Measurements from ENCODE around the gene CYTH1. TPM values are rescaled to one million over a fixed set of nuclear protein-coding genes. Genes with fewer than 3 reads are reported as not detected.

CYTH1 gene
- total RNA-seq, 1 experiment from 2014 or later: 46.7 TPM

GRCh38 chr17:78718575-78719208 is 63.4 kb downstream of the CYTH1 start:
- no peaks in the 10 kb centered on the region for H3K9me3 ChIP-seq (ENCODE audit: control insufficient read depth, insufficient read depth, low read depth, low read length)
- CTCF ChIA-PET: interaction anchor here (0.6 kb wide), 1 partner anchor 253 kb away, joined by 3 read pairs; no protein-coding TSS in a partner anchor
- in situ Hi-C loops (cut with HindIII; ENCODE audit: low pct_unique_long_range_greater_than_20kb, low sequenced_read_pairs) (no loop called here), intact Hi-C loops (cut with micrococcal nuclease; ENCODE audit: unreplicated experiment) (no loop called here)
- no peaks in the 10 kb centered on the region for H3K27me3 ChIP-seq (ENCODE audit: control insufficient read depth, insufficient read depth, low read length)
- POLR2A ChIA-PET: no interaction called here
- TF ChIP-seq, protein P1, sequence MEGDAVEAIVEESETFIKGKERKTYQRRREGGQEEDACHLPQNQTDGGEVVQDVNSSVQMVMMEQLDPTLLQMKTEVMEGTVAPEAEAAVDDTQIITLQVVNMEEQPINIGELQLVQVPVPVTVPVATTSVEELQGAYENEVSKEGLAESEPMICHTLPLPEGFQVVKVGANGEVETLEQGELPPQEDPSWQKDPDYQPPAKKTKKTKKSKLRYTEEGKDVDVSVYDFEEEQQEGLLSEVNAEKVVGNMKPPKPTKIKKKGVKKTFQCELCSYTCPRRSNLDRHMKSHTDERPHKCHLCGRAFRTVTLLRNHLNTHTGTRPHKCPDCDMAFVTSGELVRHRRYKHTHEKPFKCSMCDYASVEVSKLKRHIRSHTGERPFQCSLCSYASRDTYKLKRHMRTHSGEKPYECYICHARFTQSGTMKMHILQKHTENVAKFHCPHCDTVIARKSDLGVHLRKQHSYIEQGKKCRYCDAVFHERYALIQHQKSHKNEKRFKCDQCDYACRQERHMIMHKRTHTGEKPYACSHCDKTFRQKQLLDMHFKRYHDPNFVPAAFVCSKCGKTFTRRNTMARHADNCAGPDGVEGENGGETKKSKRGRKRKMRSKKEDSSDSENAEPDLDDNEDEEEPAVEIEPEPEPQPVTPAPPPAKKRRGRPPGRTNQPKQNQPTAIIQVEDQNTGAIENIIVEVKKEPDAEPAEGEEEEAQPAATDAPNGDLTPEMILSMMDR (IDR thresholded peaks at IDR 0.05): no peak
- TF ChIP-seq TCF7L2 (IDR thresholded peaks at IDR 0.05; ENCODE audit: low read depth, low read length) (no peak), POLR2AphosphoS5 (IDR thresholded peaks at IDR 0.05; ENCODE audit: low read depth, low read length) (no peak), SIN3A (IDR thresholded peaks at IDR 0.05; ENCODE audit: borderline replicate concordance, insufficient read depth, low read depth, low read length) (no peak), REST (IDR thresholded peaks at IDR 0.05; ENCODE audit: insufficient read depth in 1 of 2, low read depth in 2 of 2, low read length in 1 of 2) (no peak)
- no peak overlapping the region for H3K4me3 ChIP-seq (ENCODE audit: low read depth in 2 of 2, low read length in 2 of 2)
- peak overlapping the region; percentile 3; the same call in 1 of the 2 replicates for H3K27ac ChIP-seq (ENCODE audit: low read length)
- no TSS peak for BruUV-seq (replicated peaks)
- H3K4me1 ChIP-seq (ENCODE audit: control insufficient read depth, insufficient read depth, low read length): peaks cover 68% of the 10 kb centered on the region
- no peak for DNase-seq (ENCODE audit: low read depth, low spot score)
- no peaks in the 10 kb centered on the region for H3K36me3 ChIP-seq (ENCODE audit: control insufficient read depth, insufficient read depth, low read length)
- no peak for ATAC-seq

DNA sequence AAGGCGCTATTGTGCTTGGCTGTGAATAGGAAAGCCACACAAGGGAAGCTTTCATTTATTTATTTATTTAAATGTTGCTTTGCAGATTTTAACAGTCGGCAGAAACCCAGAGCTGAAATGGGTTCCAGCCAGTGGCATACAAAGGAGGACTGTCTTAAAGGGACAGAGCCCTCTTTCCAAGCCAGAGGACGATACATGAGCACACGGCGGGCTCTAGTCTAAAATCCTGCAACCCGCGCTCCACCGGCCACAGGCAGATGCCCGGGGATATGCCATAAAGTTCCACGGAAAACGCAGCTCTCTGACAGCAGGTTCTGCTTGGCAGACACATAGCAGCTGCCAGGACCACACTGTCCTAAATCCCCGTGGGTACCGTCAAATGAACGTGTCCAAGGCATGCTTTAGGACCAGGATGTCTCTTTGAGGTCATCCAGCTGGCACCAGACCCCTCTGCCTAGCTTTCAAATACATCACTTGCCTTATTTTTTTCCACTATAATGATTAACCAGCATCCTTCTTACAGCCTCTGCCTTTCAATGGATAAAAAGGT is 64.6 kb downstream of the CYTH1 start:
- H3K9me3 ChIP-seq (ENCODE audit: control insufficient read depth, insufficient read depth, low read depth, low read length): no peaks in the 10 kb centered on the region
- peak overlapping the region; percentile 72 for H3K27ac ChIP-seq (ENCODE audit: low read length)
- DNase-seq (ENCODE audit: low read depth, low spot score) (no peak), ATAC-seq (peak; percentile 88)
- no peaks in the 10 kb centered on the region for H3K36me3 ChIP-seq (ENCODE audit: control insufficient read depth, insufficient read depth, low read length)
- in situ Hi-C loops (cut with HindIII; ENCODE audit: low pct_unique_long_range_greater_than_20kb, low sequenced_read_pairs): no loop called here
- no peaks in the 10 kb centered on the region for H3K27me3 ChIP-seq (ENCODE audit: control insufficient read depth, insufficient read depth, low read length)
- peaks cover 56% of the 10 kb centered on the region for H3K4me1 ChIP-seq (ENCODE audit: control insufficient read depth, insufficient read depth, low read length)
- ChIA-PET POLR2A (interaction anchor here (0.7 kb wide), 1 partner anchor 10 kb away, joined by 6 read pairs; no protein-coding TSS in a partner anchor), CTCF (interaction anchor here (1.0 to 1.2 kb wide), 2 partner anchors 9 to 296 kb away, joined by 3 to 6 read pairs; no protein-coding TSS in a partner anchor)
- H3K4me3 ChIP-seq (ENCODE audit: low read depth in 2 of 2, low read length in 2 of 2): peak overlapping the region; percentile 37 to 61
- intact Hi-C loops (cut with micrococcal nuclease; ENCODE audit: unreplicated experiment): no loop called here
- no TSS peak for BruUV-seq (replicated peaks)
- TF ChIP-seq POLR2AphosphoS5 (IDR thresholded peaks at IDR 0.05; ENCODE audit: low read depth, low read length) (no peak), REST (IDR thresholded peaks at IDR 0.05; ENCODE audit: insufficient read depth in 1 of 2, low read depth in 2 of 2, low read length in 1 of 2) (no peak), SIN3A (IDR thresholded peaks at IDR 0.05; ENCODE audit: borderline replicate concordance, insufficient read depth, low read depth, low read length) (no peak), TCF7L2 (IDR thresholded peaks at IDR 0.05; ENCODE audit: low read depth, low read length) (no peak)
- TF ChIP-seq, protein P1 (IDR thresholded peaks at IDR 0.05): no peak
